COLO668 (cell line): ENCODE data around the gene MYO5A.
"Not testable (repeated sequence)": the region's sequence is repeated elsewhere in the genome, so short reads cannot be mapped to it uniquely, and the experiment has no call there.

Experiments
- DNase-seq: peaks from one replicate; lab custom pipeline; 2025; ENCODE audit not compliant: unreplicated experiment; lab: John Stamatoyannopoulos, UW

The MYO5A gene

GRCh38 chr15:52466134-52466701 lies 62.5 kb downstream of the MYO5A start:
- DNase-seq, result no peak

DNA sequence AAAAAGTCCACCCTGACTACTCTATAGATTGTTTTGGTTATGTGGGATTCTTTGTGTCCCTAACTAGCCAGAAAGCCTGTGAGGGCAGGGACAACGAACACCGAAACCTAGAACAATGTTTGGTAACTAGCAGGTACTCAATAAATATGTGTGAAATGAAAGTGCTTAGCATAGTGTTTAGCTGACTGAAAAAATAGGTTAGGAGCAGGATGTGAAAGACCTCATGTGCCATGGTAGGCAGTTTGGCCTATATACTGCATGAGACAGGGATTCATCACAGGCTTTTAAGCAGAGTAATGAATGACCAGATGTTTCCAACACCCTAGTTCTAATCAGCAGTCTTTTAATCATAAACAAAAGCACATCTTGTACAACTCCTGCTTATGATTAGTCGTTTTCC lies 64.2 kb downstream of the MYO5A start:
- DNase-seq, result no peak

GRCh38 chr15:52464040-52464439 lies 64.6 kb downstream of the MYO5A start:
- no peak for DNase-seq

GRCh38 chr15:52463638-52464037 lies 65.0 kb downstream of the MYO5A start:
- no peak for DNase-seq

DNA sequence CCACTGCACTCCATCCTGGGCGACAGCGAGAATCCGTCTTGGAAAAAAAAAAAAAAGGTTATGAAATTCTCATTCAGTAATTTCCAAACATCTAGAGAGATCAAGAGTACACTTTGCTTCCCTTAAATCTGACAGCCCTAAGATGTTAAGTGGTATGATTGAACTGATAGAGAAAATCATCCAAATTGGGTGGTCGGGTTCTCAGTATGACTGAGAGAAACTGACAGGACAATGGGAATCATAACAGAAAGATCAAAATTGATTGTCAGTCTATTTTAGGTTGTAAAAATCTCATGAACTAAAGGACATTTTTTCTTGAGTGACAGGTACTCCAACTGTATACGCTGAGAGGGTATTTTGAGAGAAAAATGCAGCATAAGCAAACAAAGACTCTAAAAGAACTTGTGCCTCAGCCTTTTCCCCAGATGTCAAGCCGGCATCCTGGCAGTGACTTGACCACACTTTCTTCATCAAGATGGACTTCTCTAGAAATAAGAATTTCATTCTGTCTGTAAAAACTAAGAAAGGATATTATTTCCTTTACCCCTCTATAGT lies 65.8 kb downstream of the MYO5A start:
- DNase-seq, result no peak

GRCh38 chr15:52459701-52460100 lies 69.0 kb downstream of the MYO5A start:
- DNase-seq, result not testable (repeated sequence)

DNA sequence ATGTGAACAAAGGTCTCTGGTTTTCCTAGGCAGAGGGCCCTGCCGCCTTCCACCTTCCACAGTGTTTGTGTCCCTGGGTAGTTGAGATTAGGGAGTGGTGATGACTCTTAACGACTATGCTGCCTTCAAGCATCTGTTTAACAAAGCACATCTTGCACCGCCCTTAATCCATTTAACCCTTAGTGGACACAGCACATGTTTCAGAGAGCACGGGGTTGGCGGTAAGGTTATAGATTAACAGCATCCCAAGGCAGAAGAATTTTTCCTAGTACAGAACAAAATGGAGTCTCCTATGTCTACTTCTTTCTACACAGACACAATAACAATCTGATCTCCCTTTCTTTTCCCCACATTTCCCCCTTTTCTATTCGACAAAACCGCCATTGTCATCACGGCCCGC lies 69.4 kb downstream of the MYO5A start:
- DNase-seq, result not testable (repeated sequence)

- no peak for DNase-seq
These were observed 80.4 kb downstream of the MYO5A start for GRCh38 chr15:52448011-52448890.

GRCh38 chr15:52445954-52446353 lies 82.7 kb downstream of the MYO5A start:
- DNase-seq, result no peak

GRCh38 chr15:52445553-52445952 lies 83.1 kb downstream of the MYO5A start:
- no peak for DNase-seq

DNA sequence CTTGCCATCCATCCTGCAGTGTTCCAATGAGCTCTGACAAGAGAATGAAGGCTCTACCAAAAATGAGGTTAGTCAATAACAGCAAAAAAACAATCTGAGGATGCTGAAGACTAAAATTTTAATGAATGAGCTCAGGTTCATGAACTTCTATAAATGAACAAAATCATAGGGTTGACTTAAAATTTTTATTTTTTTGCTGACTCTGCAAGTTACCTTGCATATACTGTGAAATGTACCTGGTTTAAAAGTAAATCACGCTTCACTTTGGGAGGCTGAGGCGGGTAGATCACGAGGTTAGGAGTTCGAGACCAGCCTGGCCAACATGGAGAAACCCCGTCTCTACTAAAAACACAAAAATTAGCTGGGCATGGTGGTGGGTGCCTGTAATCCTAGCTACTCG lies 85.5 kb downstream of the MYO5A start:
- not testable (repeated sequence) for DNase-seq

- DNase-seq, result no peak
These were observed 86.8 kb downstream of the MYO5A start for GRCh38 chr15:52441841-52442240.

DNA sequence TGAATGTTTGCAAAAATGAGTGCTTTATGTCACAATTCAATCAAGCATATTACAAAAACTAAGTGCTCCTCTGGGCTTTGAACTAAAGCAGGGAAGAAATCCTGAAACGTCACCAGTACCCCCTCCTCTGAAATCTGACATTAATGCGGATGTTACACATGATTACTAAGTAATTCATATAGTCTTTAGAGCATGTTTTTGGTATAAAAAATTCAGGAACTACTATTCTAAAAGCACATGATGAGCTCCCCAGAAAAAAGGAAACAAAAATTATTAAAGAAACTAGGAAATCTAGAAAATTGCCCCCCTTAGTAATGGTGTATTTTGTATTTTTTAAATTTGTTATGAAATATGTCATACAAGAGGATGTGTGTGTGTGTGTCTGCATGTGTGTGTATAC lies 87.7 kb downstream of the MYO5A start:
- DNase-seq, result no peak

DNA sequence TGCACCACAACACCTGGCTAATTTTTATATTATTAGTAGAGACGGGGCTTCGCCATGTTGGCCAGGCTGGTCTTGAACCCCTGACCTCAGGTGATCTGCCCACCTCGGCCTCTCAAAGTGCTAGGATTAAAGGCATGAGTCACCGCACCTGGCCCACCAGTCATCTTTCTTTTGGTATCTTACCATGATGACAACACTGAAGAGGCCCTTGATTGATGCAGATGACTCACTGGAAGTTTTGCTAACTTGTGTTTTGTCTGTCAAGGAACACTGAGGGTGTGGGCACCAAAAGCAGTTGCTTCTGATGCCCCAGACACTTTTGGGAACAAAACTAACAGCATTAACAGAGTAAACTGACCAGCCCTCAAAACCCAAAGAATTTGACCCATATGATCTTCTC lies 88.3 kb downstream of the MYO5A start:
- no peak for DNase-seq

DNA sequence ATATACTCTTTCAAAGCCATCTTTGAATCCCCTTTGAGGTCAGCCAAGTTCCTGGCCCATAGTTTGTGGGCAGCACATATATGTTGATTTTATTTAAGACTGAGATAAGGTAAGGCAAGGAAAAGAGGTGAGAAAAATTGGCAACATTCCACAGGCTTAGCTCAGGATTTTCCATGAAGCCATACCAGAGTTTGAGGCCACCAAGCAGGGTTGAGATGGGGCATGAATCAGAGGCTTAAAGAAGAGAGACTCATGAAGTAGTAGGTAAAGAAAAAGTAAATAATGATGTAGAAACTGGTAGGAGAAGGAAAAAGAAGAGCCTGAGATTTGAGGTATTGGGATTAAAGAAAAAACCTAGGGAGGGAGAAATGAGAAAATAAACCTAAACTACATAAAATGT lies 89.2 kb downstream of the MYO5A start:
- no peak for DNase-seq

DNA sequence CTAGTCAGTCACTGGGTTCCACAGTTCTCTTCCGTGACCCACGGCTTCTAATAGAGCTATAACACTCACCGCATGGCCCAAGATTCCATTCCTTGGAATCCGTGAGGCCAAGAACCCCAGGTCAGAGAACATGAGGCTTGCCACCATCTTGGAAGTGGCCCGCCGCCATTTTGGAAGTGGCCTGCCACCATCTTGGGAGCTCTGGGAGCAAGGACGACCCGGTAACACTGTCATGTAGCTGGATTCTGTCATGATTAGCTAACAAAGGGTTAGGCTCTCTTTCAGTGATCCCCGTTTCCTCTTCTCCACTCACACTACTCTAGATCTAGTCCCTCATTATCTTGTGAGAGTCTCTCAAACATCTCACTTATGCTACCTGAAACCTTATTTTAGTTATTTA lies 89.6 kb downstream of the MYO5A start:
- DNase-seq, result not testable (repeated sequence)

DNA sequence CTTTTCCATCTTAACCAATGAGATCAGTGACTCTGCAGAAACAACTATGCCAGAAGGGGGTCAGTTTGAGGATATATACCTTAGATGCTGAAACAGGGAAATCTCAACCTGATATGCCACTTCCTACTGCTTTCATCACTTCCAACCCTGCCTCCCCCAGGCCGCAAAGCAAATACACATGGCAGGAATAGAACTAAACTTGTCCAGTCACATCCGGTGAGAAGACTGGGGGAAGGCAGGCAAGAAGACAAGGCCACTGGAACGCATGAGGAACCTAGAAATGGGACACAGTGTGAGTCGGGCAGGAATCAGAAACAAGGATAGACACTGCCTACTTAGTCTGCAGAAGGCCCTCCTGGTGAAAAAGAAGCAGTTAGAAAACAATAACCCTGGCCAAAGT lies 90.6 kb downstream of the MYO5A start:
- no peak for DNase-seq

- DNase-seq, result no peak
These were observed 91.0 kb downstream of the MYO5A start for GRCh38 chr15:52437646-52438045.

DNA sequence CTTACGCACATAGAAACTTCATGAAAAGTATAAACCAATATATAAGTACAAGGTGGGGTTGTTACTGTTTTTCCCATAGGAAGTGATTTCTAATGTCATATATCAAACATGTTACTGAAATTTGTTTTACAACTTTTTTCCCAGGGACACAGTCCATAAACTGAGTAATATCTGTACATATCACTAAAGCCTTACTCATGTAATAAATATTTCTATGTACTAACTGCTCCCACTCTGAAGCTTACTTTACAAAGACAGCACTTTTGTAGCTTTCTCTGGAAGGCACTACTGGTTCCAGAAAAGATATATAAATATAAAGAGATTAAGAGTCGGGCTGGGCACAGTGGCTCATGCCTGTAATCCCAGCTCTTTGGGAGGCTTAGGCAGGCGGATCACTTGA lies 91.7 kb downstream of the MYO5A start:
- DNase-seq, result no peak

DNA sequence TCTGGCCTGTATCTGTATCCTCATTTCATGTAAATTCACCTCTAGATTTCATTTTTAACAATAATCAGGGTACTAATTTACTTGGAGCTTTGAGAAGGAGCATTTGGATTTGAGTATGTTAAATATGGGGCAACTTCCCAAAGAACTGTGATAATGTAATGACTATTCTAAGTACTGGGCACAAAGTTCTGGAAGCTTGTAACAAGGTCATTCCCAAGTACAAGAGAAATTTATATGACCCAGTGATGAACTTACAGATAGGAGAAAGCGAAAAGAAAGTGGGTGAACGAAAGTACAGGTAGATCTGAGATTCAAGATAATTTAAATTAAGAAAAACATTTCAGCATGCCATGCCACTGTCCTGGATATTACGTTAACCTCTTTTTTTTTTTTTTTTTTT lies 93.8 kb downstream of the MYO5A start:
- DNase-seq, result no peak

DNA sequence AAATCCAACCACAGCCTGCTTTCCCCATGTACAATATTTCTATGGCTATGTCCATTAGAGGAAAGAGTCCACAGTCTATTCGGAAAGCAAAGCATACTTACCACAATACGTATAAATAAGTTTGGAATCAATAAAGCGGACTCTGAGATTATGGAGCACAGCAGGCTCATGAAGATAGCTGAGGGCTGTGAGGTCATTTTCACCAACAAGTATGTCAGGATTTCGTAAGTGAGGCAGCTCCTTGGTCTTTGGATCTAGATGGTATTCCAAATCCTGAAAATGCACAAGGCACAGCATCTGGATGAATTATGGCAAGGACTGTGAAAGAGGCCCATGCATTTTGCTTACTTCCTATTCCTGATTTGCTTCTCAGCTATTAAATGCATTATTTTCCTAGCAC lies 100.4 kb downstream of the MYO5A start:
- DNase-seq, result no peak

GRCh38 chr15:52427804-52428203 lies 100.9 kb downstream of the MYO5A start:
- DNase-seq, result no peak
